Measurements from ENCODE around the gene CABCOCO1.

Gene CABCOCO1

DNA sequence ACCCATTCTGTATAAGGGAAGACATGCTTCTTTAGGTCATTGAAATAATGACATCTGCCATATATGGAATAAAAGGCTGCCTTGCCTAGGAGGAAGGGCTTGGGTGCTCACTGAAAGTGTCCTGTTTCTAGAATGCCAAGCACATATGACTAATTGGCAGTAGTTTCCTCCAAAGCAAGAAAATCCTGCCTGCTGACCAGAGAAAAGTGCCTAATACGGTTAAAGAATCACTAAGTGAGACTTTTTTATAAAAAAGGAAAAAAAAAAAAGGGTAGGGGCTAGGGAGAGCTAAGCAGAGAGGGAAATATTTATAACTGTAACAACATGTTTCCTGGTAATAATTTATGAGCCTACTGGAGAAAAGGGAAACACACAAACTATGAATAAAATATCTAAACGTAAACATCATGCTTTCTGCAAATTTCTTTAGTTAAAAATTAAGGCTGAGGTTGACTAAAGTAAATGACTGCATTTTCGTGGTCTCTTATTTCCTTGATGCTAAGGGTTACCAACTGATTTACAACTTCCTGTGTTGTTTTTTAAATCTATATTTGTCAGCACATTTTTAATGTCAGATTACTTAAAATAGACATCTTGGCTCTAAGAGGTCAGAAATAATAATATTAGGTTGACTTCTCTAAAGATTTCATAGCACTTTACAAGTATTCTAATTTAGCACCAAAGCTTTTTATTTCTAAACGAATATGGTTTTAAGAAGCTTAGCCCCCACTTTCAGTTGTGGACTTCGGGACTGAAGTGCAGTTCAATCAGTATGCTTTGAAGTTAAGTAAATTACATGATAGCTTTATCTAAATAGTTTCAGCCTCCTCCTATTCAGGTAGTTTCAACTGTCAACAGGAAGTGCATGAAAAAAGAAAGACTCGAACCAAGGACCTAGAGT is 89.6 kb downstream of the CABCOCO1 start:
- no peak overlapping the region for H3K4me3 ChIP-seq (ENCODE audit: low read depth, low read length)
- no peak for DNase-seq (ENCODE audit: low read depth)
- no peak for TF ChIP-seq CTCF (IDR thresholded peaks at IDR 0.05; ENCODE audit: control insufficient read depth, extremely low read depth, insufficient read depth)

DNA sequence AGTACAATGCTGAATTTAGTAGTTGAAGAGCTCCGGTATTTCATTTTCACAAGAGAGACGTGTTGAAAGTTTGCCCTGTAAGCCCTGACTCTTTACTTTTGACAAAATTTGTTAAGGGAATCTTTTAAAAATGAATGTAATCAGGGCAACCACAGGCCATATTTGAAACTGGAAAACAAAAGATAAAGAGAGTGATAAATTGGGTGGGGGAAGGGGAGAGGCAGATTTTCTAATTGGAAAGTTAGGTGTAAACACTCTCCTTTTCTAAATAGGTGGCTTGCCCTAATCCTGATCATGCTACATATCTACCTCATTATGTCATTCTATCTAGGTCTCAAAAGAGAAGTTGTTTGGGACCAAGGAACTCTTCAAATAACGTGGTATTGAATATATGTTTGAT is 90.7 kb downstream of the CABCOCO1 start:
- no peak for DNase-seq (ENCODE audit: low read depth)
- H3K4me3 ChIP-seq (ENCODE audit: low read depth, low read length) = no peak overlapping the region
- no peak for TF ChIP-seq CTCF (IDR thresholded peaks at IDR 0.05; ENCODE audit: control insufficient read depth, extremely low read depth, insufficient read depth)

- DNase-seq (ENCODE audit: low read depth) = no peak
- no peak overlapping the region for H3K4me3 ChIP-seq (ENCODE audit: low read depth, low read length)
- TF ChIP-seq CTCF (IDR thresholded peaks at IDR 0.05; ENCODE audit: control insufficient read depth, extremely low read depth, insufficient read depth) = no peak
Measured at GRCh38 chr10:61754587-61755550, 92.1 kb downstream of the CABCOCO1 start.

GRCh38 chr10:61757001-61757400 is 94.3 kb downstream of the CABCOCO1 start:
- no peak for TF ChIP-seq CTCF (IDR thresholded peaks at IDR 0.05; ENCODE audit: control insufficient read depth, extremely low read depth, insufficient read depth)
- DNase-seq (ENCODE audit: low read depth) = no peak
- no peak overlapping the region for H3K4me3 ChIP-seq (ENCODE audit: low read depth, low read length)

- H3K4me3 ChIP-seq (ENCODE audit: low read depth, low read length) = no peak overlapping the region
- TF ChIP-seq CTCF (IDR thresholded peaks at IDR 0.05; ENCODE audit: control insufficient read depth, extremely low read depth, insufficient read depth) = no peak
- no peak for DNase-seq (ENCODE audit: low read depth)
Measured at GRCh38 chr10:61757525-61758397, 95.0 kb downstream of the CABCOCO1 start.

GRCh38 chr10:61758433-61758832 is 95.7 kb downstream of the CABCOCO1 start:
- DNase-seq (ENCODE audit: low read depth) = peak; percentile 41
- no peak overlapping the region for H3K4me3 ChIP-seq (ENCODE audit: low read depth, low read length)
- TF ChIP-seq CTCF (IDR thresholded peaks at IDR 0.05; ENCODE audit: control insufficient read depth, extremely low read depth, insufficient read depth) = no peak

Measured in LNCaP clone FGC (cell line).